Measurements from ENCODE around the gene ACP4.

Gene ACP4

DNA sequence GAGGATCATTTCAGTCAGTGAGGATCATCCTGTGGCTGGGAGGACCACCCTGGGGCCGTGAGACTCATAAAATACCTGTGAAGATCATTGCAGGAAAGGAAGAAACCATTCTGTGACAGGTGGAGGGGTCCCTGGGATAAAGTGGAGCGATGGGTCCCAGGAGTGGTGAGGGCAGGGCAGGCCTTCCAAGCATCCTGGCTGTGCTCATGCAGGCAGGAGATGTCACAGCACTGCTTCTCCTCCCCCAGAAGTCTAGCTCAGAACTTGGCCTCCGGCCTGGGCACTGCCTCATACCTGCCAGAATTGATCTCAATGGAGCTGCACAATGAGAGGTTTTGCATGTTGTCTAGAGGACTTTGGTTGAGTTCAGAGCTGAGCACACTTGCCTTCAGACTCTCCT, 22.3 kb downstream of the ACP4 start:
- in situ Hi-C loops (cut with MboI; ENCODE audit: low sequenced_read_pairs, unreplicated experiment), result no loop called here
- no peak for DNase-seq (ENCODE audit: low spot score)
- TF ChIP-seq, protein P1, sequence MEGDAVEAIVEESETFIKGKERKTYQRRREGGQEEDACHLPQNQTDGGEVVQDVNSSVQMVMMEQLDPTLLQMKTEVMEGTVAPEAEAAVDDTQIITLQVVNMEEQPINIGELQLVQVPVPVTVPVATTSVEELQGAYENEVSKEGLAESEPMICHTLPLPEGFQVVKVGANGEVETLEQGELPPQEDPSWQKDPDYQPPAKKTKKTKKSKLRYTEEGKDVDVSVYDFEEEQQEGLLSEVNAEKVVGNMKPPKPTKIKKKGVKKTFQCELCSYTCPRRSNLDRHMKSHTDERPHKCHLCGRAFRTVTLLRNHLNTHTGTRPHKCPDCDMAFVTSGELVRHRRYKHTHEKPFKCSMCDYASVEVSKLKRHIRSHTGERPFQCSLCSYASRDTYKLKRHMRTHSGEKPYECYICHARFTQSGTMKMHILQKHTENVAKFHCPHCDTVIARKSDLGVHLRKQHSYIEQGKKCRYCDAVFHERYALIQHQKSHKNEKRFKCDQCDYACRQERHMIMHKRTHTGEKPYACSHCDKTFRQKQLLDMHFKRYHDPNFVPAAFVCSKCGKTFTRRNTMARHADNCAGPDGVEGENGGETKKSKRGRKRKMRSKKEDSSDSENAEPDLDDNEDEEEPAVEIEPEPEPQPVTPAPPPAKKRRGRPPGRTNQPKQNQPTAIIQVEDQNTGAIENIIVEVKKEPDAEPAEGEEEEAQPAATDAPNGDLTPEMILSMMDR (IDR thresholded peaks at IDR 0.05; ENCODE audit: borderline replicate concordance, control extremely low read depth, extremely low read depth, insufficient read depth, missing control alignments), result no peak

DNA sequence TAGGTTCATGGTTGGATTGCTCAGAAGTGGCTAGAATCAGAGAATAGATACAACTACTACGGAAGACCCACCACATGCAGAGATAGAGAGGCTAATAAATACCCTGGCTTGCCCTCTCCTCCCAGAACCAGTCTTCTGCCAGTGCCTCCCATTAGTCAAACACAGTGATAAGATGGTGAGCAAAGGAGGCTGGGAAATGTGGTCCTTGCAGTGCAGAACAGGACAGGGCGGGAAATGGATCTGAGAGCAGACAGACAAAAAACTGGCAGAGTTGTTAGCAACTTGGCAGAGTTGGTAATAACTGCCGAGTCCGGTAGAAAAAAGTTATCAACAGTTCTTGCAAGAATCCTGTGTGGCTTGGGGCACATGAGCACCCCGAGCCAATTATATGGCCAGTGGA, 24.7 kb downstream of the ACP4 start:
- in situ Hi-C loops (cut with MboI; ENCODE audit: low sequenced_read_pairs, unreplicated experiment), result no loop called here
- no peak for DNase-seq (ENCODE audit: low spot score)
- TF ChIP-seq, protein P1 (IDR thresholded peaks at IDR 0.05; ENCODE audit: borderline replicate concordance, control extremely low read depth, extremely low read depth, insufficient read depth, missing control alignments), result no peak

DNA sequence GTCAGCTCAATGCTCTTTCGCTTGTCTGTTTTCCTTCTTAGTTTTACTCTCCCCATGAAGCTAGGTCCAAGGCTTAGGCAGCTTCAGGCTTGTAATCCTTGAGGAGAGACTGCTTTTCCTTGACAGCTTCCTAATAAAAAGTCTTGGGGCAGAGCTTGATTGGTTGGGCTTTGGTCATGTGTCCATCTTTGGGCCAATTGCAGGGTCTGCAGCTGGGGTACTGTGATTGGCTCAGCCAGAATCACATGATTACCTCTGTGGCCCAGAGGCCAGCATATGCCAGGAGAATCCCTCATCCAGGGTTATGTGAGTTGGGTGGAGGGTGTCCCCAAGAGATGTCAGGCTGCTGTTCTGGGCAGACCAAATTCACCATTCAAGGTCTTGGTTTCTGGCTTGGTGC, 25.2 kb downstream of the ACP4 start:
- no peak for DNase-seq (ENCODE audit: low spot score)
- in situ Hi-C loops (cut with MboI; ENCODE audit: low sequenced_read_pairs, unreplicated experiment), result no loop called here

DNA sequence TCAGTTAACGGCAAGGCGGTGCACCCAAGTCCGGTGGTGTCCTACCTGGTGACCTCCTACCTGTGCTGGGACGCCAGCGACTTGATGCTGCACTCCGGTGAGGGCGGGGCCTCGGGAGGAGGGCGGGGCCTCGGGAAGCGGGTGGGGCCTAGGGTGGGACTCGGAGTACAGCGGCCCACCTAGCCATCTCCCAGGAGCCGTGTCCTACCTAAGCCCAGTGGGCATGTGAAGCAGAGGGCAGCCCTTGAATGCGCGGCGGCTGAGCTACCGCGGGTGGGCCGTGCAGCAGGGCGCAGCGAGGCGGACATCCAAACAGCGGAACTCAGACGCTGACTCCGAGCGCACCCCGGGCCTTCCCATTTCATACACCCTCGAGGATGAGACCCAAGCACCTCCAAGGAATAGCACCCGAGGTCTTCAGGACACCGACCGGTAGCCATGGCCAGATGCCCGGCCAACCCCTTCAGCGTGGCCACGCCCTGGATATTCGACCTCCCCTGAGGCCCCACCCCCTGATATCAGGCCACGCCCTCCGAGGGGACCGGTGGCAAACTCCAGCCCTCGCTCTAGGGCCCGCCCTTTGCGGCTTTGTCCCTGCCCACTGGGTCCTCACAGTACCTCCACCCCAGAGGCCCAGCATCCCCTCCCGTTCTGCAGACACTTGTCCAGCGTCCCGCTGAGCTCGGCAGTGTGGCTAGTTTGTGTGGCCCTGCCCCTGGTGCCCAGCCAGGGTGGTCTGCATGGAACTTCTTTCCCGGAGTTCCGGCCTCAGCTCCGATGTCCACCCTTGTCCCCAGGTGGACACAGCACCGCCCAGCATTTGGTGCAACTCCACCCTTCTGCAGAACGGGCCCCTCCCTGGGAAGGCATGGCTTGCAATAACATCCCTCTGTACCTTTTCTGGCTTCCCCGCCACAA, 28.0 kb downstream of the ACP4 start:
- DNase-seq (ENCODE audit: low spot score), result peak; percentile 94
- in situ Hi-C loops (cut with MboI; ENCODE audit: low sequenced_read_pairs, unreplicated experiment), result no loop called here
- TF ChIP-seq, protein P1 (IDR thresholded peaks at IDR 0.05; ENCODE audit: borderline replicate concordance, control extremely low read depth, extremely low read depth, insufficient read depth, missing control alignments), result no peak

More for the DNA sequence above, 25.2 kb downstream of the ACP4 start:
- TF ChIP-seq, protein P1 (IDR thresholded peaks at IDR 0.05; ENCODE audit: borderline replicate concordance, control extremely low read depth, extremely low read depth, insufficient read depth, missing control alignments), result no peak

DNA sequence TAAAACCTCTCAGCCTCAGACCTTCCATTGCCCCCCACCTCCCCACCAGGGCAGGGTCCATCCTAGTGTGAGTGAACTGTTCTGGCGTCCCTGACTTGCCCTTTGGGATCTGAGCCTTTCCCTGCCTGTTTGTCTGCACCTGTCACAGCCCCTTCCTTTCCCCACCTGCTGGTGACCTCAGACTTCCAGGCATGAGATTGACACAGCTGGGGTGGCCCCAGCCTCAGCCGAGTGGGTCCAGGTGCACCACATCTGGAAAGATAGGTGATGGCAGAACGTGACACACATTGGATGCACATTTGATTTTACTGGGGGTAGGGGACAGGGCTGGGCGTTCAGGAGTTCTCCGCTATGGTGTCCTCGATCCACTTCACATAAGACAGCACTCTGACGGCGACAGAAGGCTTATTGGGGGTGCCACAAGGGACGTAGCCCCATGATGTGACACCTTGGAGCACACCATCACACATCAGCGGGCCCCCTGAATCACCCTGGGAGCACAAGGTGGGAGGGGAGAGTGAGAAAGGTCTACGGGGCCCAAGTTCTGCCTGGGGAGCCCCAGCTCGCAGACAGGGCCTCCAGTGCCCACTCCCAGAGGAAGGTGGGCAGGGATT, 28.8 kb downstream of the ACP4 start:
- TF ChIP-seq, protein P1 (IDR thresholded peaks at IDR 0.05; ENCODE audit: borderline replicate concordance, control extremely low read depth, extremely low read depth, insufficient read depth, missing control alignments), result no peak

DNA sequence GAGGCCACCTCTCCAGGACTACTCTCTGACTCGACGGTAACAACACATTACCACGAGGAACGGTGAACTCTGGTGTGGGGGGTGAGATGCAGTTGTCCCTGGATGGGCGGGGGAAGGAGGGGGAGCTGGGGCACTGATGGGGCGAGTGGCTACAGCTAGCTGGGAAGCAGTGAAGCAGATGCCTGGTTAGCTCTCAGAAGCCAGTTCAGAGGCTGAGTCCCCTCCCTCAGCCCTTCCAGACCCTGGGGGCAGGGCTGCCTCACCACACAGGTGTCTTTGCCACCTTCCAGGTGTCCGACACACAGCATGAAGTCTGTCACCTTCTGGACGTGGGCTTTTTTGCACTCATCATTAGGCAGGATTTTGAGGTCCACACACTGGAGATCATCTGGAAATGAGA, 29.4 kb downstream of the ACP4 start:
- TF ChIP-seq, protein P1 (IDR thresholded peaks at IDR 0.05; ENCODE audit: borderline replicate concordance, control extremely low read depth, extremely low read depth, insufficient read depth, missing control alignments), result no peak
- DNase-seq (ENCODE audit: low spot score), result no peak
- in situ Hi-C loops (cut with MboI; ENCODE audit: low sequenced_read_pairs, unreplicated experiment), result no loop called here

More for the DNA sequence above, 28.8 kb downstream of the ACP4 start:
- in situ Hi-C loops (cut with MboI; ENCODE audit: low sequenced_read_pairs, unreplicated experiment), result no loop called here
- DNase-seq (ENCODE audit: low spot score), result peak; percentile 39

Data from GM13976 (cell line).